ENCODE results near the gene ARHGEF3. TPM values are rescaled to one million over a fixed set of nuclear protein-coding genes. Genes with fewer than 3 reads are reported as not detected.

The ARHGEF3 gene, protein sequence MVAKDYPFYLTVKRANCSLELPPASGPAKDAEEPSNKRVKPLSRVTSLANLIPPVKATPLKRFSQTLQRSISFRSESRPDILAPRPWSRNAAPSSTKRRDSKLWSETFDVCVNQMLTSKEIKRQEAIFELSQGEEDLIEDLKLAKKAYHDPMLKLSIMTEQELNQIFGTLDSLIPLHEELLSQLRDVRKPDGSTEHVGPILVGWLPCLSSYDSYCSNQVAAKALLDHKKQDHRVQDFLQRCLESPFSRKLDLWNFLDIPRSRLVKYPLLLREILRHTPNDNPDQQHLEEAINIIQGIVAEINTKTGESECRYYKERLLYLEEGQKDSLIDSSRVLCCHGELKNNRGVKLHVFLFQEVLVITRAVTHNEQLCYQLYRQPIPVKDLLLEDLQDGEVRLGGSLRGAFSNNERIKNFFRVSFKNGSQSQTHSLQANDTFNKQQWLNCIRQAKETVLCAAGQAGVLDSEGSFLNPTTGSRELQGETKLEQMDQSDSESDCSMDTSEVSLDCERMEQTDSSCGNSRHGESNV
- total RNA-seq (2014; rRNA removed; shearing (Covaris generic)), result 9.5 and 10.9 TPM in 2 replicates
- 11.9 TPM in 2 replicates for polyA plus RNA-seq (2015; cell fraction: cytosol; rRNA removed)
- polyA plus RNA-seq (2015; cell fraction: nucleus; rRNA removed), result 7.6 and 18.4 TPM in 2 replicates

DNA sequence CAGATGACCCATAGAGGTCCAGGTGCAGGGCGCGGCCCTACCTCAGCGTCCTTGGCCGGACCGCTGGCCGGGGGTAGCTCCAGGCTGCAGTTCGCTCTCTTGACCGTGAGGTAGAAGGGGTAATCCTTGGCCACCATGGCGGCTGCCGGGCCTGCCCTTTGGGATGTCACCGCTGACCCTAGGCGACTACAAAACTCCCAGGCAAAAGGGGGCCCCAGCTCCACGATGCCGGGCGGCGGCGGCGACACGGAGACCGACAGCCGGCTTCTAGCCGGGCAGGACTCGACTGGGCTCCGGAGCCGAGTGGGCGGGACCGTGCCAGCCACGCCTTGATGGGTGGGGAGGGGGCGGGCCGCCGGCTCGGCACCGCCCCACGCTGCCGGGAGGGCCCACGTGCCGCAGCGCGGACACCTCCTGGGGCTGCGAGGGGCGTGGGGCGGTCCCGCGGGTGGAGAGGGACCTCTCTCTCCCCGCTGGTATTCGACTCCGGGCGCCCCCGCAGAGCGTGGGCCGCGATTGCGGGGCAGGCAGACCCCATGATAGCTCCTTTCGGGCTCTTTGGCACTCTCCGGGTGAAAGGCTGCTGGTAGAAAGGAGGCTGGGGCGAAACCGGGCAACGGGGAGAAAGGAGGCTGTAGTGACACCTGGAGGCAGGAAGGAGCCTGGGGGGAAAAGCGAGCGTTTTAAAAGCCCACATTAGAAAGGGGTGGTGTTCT lies at the start of gene ARHGEF3:
Gene ARHGEF3 (minus strand): TSS at position 288 of the 716 bp plus-strand sequence. CDS start 151 bp downstream, at position 137.
- in situ Hi-C loops (cut with HindIII; ENCODE audit: low pct_unique_long_range_greater_than_20kb, low sequenced_read_pairs), result no loop called here
- peak; percentile 83 for DNase-seq (ENCODE audit: low read depth, low spot score)

DNA sequence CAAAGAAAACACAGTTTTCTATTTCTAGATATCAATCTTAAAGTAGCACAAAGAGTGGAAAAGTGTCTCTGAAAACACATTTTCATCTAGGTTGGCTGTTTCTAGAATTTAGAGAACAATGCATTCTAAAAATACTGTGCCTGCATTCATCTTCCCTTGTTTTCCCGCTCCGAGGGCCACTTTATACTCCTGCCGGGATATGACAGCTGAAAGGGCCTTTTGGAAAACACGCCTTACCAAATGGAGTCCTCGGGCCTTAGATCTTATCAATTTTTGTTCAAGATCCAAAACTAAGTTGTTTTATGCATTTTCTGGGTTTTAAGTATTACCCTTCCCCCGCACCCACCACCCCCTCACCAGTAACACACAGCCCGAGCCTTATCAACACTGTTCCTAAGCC lies 47.9 kb upstream of the ARHGEF3 start:
- in situ Hi-C loops (cut with HindIII; ENCODE audit: low pct_unique_long_range_greater_than_20kb, low sequenced_read_pairs), result no loop called here
- DNase-seq (ENCODE audit: low read depth, low spot score), result no peak

DNA sequence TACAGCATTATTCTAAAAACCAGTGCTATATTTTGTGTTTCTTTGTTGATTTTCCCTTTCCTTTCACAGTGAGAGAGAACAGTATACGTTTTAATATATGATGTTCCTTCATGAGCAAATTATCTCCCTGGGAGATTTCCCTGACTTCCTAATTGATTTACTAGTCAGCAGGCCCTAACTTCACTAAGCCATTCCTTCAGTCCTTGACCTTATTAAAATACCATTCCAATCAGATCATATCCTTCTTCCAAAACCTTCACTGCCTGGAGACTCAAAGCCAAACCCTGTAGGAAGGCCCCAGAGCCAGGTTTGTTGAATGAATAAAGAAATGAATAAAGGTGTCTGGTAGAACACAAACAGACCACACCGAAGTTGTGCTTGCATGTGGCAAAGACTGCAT lies 43.8 kb upstream of the ARHGEF3 start:
- DNase-seq (ENCODE audit: low read depth, low spot score), result no peak

DNA sequence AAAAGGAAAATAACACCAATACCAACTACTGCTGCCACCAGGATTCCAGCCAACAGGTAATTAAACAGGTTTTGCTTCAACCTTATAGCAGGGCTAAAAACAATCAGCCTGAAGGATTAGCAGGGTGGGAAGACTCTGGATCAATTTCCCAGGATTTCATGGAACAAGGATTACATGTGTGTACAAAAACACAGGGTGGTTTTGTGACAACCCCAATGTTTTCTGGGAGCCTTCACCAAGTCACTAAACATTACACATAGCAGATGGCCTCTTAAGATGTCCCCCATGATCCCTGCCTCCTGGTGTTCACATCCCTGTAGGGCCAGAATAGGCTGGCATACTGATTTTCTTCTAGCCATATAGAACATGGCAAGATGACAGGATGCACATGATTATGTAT lies 42.8 kb upstream of the ARHGEF3 start:
- in situ Hi-C loops (cut with HindIII; ENCODE audit: low pct_unique_long_range_greater_than_20kb, low sequenced_read_pairs), result no loop called here
- no peak for DNase-seq (ENCODE audit: low read depth, low spot score)

More for the DNA sequence above, 43.8 kb upstream of the ARHGEF3 start:
- in situ Hi-C loops (cut with HindIII; ENCODE audit: low pct_unique_long_range_greater_than_20kb, low sequenced_read_pairs), result no loop called here

DNA sequence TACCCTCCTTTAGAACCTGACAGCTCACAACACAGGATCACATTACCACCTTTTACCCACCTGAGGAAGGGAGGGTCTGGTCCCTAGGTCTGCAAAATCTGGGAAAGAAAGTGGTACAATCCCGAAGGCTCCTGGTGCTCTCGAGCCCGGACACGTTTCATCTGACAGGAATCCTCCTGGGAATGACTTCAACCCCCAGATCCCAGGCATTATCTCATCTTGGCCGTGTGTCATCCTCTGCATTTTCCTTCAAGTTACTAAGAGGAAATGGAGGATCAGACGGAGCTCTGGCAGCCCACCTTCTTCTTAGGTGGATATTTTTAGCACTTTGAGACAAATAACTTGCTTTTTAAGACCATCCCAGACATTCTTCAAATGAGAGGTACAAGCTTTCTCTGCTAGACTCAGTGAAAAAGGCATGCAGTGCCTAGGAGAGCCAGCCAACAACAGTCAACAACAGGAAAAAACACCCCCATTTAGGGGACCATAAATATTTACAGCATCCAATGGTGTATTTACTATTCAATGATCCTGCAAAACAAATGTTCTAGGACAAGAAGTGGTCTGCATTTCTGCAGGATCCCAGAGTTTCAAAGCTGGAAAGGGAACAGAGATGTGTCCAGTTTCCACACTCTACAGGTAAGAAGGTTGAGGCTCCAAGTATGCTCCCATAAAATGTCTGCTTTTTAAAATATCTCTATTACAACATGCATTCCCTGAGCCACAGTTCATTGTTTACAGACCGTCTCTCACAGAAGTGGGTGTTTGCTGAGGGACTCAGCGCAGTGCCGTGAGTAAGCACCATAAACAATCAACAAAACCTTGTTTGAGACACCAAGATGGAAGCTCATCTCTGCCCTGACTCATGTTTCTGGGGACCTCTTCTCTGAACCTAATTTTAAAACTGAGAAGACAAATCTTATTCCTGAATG lies 38.3 kb upstream of the ARHGEF3 start:
- no peak for DNase-seq (ENCODE audit: low read depth, low spot score)
- in situ Hi-C loops (cut with HindIII; ENCODE audit: low pct_unique_long_range_greater_than_20kb, low sequenced_read_pairs), result no loop called here

DNA sequence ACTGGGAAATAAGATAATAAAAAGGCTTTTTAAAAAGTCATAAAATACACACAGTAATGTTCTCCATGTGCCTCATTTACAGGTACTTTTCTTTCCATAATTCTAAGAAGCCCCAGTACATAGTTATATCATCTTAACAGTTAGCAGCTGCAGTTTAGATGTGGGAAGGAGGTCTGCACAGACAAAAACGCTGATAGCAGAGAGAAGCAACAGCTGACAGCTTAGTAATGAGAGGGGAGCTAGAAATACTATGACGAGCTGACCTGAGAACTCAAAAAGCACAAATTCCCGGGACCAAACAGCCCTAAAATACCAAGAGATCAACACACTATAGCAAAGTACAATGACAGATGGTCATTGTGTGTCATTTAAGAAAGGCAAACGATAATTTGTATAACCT lies 36.7 kb upstream of the ARHGEF3 start:
- no peak for DNase-seq (ENCODE audit: low read depth, low spot score)
- in situ Hi-C loops (cut with HindIII; ENCODE audit: low pct_unique_long_range_greater_than_20kb, low sequenced_read_pairs), result no loop called here

DNA sequence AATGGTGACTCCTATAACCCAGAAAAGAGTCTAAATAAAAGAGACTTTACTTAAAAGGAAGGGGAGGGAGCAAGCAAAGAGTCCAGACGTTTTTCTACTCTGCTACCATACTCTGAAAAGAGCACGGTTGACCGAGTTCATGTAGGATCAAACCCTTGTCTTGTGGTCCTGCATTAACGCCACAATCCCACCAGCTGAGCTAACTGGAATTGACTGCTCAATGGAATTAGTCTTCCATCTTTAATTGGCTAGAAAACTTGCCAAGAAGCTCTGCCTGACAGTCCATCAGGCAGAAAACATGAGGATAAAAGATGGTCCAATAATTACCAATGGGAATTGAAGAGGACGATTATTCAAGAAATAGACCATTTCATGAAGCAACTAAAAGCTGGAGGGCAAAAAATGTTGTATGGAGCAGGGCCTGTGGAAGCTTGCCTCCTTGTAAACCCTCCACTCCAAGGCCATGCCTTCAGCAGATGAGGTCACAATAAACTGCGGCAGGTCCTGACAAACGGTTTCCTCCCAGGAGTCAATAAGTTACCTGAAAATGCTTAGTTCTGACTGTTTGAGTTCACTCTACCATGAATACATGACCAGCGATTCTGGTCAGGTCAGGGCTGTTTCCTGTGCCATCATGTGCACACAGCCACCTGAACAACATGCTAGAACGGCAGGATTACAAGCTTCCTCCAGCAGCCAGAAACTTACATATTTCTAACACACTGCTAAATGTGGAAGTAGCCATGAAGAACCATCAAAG lies 35.6 kb upstream of the ARHGEF3 start:
- in situ Hi-C loops (cut with HindIII; ENCODE audit: low pct_unique_long_range_greater_than_20kb, low sequenced_read_pairs), result no loop called here
- no peak for DNase-seq (ENCODE audit: low read depth, low spot score)

DNA sequence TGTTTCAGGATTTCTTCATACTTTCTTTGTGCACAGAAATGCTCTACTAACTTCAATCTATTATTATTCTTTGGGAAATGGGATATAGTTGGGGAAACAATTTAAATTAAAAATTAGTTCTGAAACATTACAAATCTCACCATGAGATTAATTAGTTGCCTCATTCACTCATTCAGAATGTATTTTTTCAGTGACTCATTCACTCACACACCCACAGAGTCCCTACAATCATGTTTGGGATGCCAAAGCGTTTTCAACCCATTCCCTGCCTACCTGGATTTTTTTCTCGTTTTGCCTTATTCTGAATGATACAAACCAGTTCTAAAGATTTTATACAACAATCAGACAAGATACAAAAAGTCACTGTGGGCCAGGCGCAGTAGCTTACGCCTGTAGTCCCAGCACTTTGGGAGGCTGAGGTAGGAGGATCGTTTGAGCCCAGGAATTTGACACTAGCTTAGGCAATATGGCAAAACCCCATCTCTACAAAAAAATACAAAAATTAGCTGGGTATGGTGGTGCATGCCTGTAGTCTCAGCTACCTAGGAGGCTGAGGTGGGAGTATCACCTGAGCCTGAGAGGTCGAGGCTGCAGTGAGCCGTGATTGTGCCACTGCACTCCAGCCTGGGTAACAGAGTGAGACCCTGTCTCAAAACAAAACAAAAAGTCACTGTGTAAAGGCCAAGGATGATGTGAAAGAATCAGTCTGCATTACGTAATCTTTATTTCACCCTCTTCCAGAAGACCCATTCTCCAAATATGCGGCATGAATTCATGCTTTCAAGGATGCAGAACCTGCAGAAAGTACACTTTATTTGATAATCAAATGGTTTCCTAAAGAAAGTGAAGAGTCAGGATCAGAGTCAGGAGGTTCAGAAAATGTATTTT lies 34.8 kb upstream of the ARHGEF3 start:
- no peak for DNase-seq (ENCODE audit: low read depth, low spot score)
- in situ Hi-C loops (cut with HindIII; ENCODE audit: low pct_unique_long_range_greater_than_20kb, low sequenced_read_pairs), result no loop called here

DNA sequence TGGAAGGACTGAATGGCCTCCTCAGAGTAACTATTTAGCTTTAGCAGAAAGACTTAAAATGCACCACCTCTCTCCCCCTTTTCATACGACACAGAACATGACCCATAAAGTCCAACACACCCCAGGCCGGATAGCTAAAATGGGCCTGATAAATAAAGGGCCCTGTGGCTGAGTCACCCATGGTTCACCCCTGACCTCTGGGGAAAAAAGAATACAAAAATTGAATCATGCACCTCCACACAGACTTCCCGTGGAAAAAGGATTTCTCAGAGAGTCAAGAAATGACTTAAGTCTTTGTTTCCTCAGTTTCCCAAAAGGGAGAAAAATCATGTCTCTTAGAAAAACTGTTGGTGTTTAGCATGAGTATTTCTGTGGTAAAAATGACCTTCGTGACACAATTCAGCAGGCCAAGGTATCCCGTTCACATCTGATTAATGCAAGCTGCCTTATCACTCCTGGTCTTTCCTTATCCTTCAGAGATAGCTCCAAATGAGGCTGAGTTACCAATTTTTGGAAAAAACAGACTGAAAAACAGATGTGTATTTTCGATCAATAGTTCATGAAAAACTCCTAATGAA lies 34.0 kb upstream of the ARHGEF3 start:
- DNase-seq (ENCODE audit: low read depth, low spot score), result no peak

DNA sequence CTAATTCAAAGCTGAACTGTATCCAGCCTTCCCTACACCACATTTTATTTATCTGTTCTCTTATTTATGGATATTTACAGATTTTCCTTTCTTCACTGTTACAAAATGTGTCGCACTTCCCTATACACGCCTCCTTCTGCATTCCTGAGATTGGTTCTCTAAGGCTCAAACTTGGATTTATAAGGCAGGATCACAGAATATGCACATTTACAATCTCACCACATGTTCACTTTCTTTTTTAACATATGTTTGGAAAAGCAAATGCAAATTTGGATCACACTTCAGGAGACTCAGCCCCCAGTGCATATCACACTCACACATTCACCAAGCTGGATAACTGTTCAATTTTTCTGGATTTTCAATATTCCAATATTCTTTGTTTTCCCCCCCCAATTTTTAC lies 31.8 kb upstream of the ARHGEF3 start:
- in situ Hi-C loops (cut with HindIII; ENCODE audit: low pct_unique_long_range_greater_than_20kb, low sequenced_read_pairs), result no loop called here
- no peak for DNase-seq (ENCODE audit: low read depth, low spot score)

More for the DNA sequence above, 34.0 kb upstream of the ARHGEF3 start:
- in situ Hi-C loops (cut with HindIII; ENCODE audit: low pct_unique_long_range_greater_than_20kb, low sequenced_read_pairs), result no loop called here

DNA sequence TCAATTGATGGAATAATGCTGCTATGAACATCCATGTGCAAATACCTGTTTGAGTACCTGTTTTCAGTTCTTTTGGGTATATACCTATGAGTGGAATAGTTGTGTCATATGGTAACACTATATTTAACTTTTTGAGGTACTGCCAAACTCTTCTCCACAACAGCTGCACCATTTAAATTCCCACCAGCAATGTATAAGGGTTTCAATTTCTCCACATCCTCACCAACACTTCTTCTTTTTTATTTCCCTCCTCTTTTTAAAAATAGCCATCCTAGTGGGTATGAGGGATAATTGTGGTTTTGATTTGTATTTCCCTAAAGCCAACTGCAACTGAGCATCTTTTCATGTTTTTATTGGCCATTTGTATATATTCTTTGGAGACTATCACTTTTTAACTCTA lies 31.3 kb upstream of the ARHGEF3 start:
- DNase-seq (ENCODE audit: low read depth, low spot score), result no peak
- in situ Hi-C loops (cut with HindIII; ENCODE audit: low pct_unique_long_range_greater_than_20kb, low sequenced_read_pairs), result no loop called here

DNA sequence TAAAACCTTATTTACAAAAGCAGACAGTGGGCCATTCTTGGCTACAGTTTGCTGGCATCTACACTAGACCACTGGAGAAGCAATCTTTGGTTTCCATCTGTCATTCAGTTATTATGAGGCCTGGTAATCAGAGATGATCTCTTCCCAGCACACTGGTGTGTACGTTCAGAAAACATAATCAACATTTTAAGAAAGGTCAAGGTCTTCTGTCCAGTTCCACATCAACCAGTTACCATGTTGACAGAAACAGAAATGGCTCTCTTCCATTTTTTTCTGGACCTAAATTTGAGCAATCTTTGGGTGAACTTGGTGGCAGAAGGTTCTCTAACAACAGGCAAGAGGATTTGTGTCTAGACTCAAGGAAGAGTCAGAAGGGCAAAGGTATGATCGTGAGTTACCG lies 29.8 kb upstream of the ARHGEF3 start:
- in situ Hi-C loops (cut with HindIII; ENCODE audit: low pct_unique_long_range_greater_than_20kb, low sequenced_read_pairs), result no loop called here
- no peak for DNase-seq (ENCODE audit: low read depth, low spot score)

DNA sequence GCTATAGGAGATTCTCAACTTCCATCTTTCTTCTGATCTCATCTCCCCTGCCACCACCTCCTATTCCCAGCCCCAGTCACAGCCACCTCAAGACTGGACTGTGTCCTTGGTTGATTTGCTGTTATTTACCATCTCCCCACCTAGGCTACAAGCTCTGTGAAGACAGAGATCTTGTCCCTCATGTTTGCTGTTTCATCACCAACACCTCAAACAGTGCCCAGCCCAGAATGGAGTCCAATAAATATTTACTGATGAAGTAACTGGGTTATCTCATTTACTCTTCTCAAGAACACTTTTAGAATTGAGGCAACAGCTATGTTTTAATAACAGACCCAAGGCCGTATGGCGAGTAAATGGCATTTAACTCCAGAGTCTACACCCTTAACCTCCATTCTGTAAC lies 29.1 kb upstream of the ARHGEF3 start:
- DNase-seq (ENCODE audit: low read depth, low spot score), result no peak
- in situ Hi-C loops (cut with HindIII; ENCODE audit: low pct_unique_long_range_greater_than_20kb, low sequenced_read_pairs), result no loop called here

DNA sequence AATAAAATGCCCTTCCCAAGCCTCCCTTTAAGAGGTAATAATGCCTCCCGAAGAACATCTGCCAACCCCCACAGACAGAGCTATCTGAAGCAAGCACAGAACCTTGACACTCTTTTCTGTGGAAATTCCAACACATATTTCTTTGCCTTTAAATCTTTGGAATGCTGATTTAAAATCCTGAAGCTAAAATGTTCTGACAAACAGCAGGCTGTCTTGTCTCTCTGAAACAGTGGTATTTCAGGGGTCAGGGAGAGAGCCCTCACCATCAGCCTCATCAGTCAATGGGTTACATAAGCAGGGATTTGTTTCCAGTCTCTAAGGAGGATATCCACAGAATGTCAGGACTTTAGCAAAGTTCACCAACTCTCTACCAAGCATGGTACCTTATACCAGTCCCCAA lies 27.8 kb upstream of the ARHGEF3 start:
- in situ Hi-C loops (cut with HindIII; ENCODE audit: low pct_unique_long_range_greater_than_20kb, low sequenced_read_pairs), result no loop called here
- no peak for DNase-seq (ENCODE audit: low read depth, low spot score)

DNA sequence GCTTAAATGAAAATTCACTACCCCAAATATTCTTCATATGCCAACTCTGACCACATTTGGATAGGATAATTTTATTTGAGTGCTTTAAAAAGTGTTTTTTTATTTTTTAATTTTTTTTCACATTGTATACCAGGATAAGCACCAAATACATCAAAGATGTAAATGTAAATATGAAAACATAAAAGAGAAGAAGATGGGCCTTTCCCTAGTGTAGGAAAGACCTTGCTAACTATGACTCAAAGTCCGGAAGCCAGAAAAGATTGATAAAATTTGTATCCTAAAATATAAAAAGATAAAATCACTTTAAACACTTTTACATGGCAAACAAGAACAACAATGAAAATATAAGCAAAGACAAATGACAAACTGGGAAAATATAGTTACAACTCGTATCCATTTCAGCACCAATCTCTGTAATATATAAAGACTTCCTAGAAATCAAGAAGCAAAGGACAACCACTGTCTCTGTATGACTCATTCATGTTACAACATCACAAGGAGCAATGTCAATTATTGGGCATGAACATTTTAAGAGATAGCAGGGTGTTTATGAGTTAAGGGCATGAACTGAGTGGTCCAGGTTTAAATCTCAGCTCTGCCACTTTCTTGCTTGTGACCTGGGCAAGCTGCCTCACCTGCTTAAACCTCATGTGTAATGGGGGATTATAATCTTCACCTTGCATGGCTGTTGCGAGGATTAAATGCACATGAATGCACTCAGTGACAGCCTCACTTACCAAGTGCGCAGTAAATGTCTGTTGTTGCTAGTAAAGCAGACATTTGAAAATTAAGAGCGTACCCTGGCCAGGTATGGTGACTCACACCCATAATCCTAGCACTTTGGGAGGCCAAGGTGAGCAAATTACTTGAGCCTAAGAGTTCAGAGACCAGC lies 25.3 kb upstream of the ARHGEF3 start:
- peak; percentile 23 for DNase-seq (ENCODE audit: low read depth, low spot score)
- in situ Hi-C loops (cut with HindIII; ENCODE audit: low pct_unique_long_range_greater_than_20kb, low sequenced_read_pairs), result no loop called here
